Esophagus (tissue), 2 donors: ENCODE results near the gene SEH1L. TPM values are rescaled to one million over a fixed set of nuclear protein-coding genes. Genes with fewer than 3 reads are reported as not detected.

Experiments
- H3K27ac ChIP-seq, 2 donors: one replicate each; pipeline ENCODE4 v1.5.1; 2013; ENCODE audit warnings: low read depth in 2 of 2, mild to moderate bottlenecking in 2 of 2, inconsistent platforms in 1 of 2, low read length in 1 of 2, moderate library complexity in 1 of 2
- H3K27me3 ChIP-seq, 2 donors: one replicate each; pipeline ENCODE4 v1.6.1; 2013; ENCODE audit warnings: low read length in 2 of 2, control low read depth in 1 of 2, mild to moderate bottlenecking in 1 of 2; ENCODE audit not compliant: insufficient read depth in 2 of 2, control insufficient read depth in 1 of 2
- H3K36me3 ChIP-seq, 2 donors: one replicate each; pipeline ENCODE4 v1.6.1; 2013; ENCODE audit warnings: low read length in 1 of 2; ENCODE audit not compliant: control insufficient read depth in 2 of 2, insufficient read depth in 2 of 2
- H3K4me1 ChIP-seq, 2 donors: one replicate each; pipeline ENCODE4 v1.6.1; 2013; ENCODE audit warnings: low read length in 1 of 2; ENCODE audit not compliant: control insufficient read depth in 2 of 2, insufficient read depth in 2 of 2
- H3K4me3 ChIP-seq, 2 donors: one replicate each; pipeline ENCODE4 v1.5.1; 2013; ENCODE audit warnings: low read length in 2 of 2, mild to moderate bottlenecking in 2 of 2, low read depth in 1 of 2, moderate library complexity in 1 of 2
- H3K9me3 ChIP-seq, 2 donors: one replicate each; pipeline ENCODE4 v1.6.1; 2013; ENCODE audit warnings: mild to moderate bottlenecking in 2 of 2, low read depth in 1 of 2, low read length in 1 of 2, moderate library complexity in 1 of 2; ENCODE audit not compliant: control insufficient read depth in 2 of 2, insufficient read depth in 1 of 2
- WGBS, 2 donors: extraction: QIAGEN DNeasy Blood & Tissue Kit; methylation state at CpG; one replicate each; pipeline ENCODE4 v1.1.7; 2013; 5-methylcytosine and 5-hydroxymethylcytosine counted together
- polyA plus RNA-seq, 2 donors: library from polyadenylated mRNA; stranded (reverse); fragments of 200-250 nt; gene quantifications; one replicate each; pipeline ENCODE4 v1.2.3, GENCODE V29; 2013
- donor health status: healthy with polysubstance abuse.
- donor health status: Bipolar disorder and iron deficiency.

SEH1L gene
- polyA plus RNA-seq, 2 donors, result 19.3 to 20.0 TPM

DNA sequence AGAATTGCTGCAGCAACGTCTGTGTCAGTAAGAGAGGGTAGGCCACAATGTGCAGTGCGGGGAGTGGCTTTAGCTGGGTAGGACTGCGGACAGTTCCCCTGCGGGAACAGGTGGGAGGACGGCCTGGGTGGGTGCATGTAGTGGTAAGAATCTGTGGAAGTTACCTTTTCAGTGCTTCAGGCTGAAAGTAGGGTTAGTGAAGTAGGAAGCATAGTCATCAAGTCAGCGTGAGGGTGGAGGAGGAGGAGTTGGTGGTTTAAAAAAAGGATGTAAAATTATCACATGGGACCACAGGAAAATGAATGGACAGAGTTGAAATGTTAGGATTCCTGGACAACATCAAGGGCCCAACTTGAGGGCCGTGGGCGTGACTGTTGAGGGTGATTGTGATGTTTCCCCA, 56.6 kb downstream of the SEH1L start:
- no peaks in the 10 kb centered on the region for H3K27me3 ChIP-seq
- no peak overlapping the region for H3K27ac ChIP-seq
- no peak overlapping the region for H3K4me3 ChIP-seq
- WGBS, 2 donors, result 85 to 89% methylated on average over 8 of the region's 8 CpGs
- no peaks in the 10 kb centered on the region for H3K9me3 ChIP-seq
- H3K36me3 ChIP-seq, result peaks cover 0 to 8% of the 10 kb centered on the region in 2 donors
- H3K4me1 ChIP-seq, result no peaks in the 10 kb centered on the region

DNA sequence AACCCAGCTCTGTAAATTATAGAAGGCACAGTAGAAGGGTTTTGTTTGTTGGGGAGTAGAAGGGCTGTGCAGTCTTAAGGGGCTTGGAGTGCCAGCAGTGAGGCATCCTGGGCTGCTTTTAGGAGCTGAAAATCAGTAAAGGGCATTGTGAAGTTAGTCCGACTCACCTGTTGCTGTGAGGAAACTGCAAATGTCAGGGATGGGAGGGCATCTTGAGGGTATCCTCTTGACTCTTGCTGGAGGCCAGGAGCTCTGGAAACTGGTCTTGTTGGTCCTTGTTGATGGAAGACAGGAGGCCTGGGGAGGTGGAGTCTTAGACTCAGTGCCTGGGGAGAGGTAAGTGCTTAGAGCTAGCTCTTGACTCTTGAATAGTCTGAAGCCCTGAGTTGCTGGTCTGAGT, 57.5 kb downstream of the SEH1L start:
- WGBS, 2 donors, result 96 to 100% methylated on average over 1 of the region's 1 CpG
- Histone ChIP-seq H3K9me3 (no peaks in the 10 kb centered on the region), H3K4me3 (no peak overlapping the region), H3K4me1 (no peaks in the 10 kb centered on the region), H3K27ac (no peak overlapping the region), H3K27me3 (no peaks in the 10 kb centered on the region), H3K36me3 (peaks cover 0 to 8% of the 10 kb centered on the region in 2 donors)

DNA sequence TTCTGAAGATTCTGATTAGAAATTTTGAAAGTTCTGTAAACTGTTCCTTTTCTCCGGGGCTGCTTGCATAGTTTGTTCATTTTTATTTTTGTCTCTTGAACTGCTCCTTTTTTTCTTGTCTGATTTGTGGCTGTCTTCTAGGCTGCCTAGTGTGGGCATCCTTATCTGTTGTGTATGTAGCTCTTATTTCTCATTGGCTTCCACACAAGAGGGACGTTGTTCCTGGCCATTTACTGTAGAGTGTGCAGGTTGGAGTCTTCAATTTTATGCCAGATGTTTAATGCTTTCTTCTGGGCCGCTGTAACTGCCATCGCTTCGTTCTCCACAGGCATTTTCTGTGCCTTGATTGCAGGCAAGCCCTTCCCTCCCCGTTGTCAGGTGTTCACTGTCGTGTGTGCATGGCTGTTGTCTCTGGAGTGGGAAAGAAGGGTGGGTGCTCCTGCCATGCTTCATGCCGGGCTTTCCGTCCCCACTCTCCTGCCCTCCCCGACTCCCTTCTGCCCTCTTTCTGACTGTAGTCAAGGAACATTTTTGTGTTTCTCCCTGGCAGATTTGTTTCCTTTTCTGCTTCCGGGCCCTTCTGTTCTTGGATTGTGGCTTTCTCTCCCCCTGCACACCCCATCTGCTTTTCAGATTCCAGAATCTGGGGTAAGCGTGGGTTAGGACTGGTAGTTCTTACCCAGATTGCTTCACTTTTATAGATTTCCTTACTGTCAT, 58.9 kb downstream of the SEH1L start:
- WGBS, 2 donors, result 84 to 87% methylated on average over 12 of the region's 12 CpGs
- Histone ChIP-seq H3K27me3 (no peaks in the 10 kb centered on the region), H3K9me3 (no peaks in the 10 kb centered on the region), H3K4me3 (no peak overlapping the region), H3K27ac (no peak overlapping the region), H3K4me1 (no peaks in the 10 kb centered on the region), H3K36me3 (peaks cover 0 to 8% of the 10 kb centered on the region in 2 donors)

DNA sequence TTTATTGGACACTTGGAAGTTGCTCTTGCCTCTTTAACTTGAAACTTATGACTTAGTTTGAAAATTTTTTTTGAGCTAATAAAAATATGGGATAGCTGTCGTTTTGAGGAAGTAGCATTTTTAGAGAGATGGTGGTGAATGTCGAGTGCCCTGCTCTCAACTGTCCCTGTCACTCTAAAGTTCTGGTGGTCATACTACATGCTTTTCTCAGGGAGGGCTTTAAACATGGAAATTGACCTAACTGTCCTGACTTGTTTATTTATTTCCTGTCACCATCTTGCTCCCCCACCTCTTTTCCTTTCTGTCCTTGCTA, 59.4 kb downstream of the SEH1L start:
- 43 to 77% methylated on average over 2 of the region's 2 CpGs for WGBS, 2 donors
- no peaks in the 10 kb centered on the region for H3K27me3 ChIP-seq
- H3K27ac ChIP-seq, result no peak overlapping the region
- no peaks in the 10 kb centered on the region for H3K9me3 ChIP-seq
- peaks cover 0 to 8% of the 10 kb centered on the region in 2 donors for H3K36me3 ChIP-seq
- no peak overlapping the region for H3K4me3 ChIP-seq
- no peaks in the 10 kb centered on the region for H3K4me1 ChIP-seq

DNA sequence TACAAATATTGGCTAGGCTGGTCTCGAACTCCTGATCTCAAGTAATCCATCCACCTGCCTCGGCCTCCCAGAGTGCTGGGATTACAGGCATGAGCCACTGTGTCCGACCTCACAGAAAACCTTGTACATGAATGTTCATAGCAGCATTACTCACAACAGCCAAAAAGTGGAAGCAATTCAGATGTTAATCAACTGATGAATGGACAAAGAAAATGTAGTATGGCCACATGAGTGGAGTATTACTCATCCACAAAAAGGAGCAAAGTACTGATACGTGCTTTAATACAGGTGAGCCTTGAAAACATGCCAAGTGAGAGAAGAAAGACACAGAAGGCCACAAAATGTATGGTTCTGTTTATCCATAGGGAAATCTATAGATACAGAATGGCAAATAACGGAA, 63.9 kb downstream of the SEH1L start:
- no peaks in the 10 kb centered on the region for H3K4me1 ChIP-seq
- 84 to 86% methylated on average over 5 of the region's 5 CpGs for WGBS, 2 donors
- H3K36me3 ChIP-seq, result peaks cover 9 to 12% of the 10 kb centered on the region in 2 donors
- H3K4me3 ChIP-seq, result no peak overlapping the region
- no peaks in the 10 kb centered on the region for H3K9me3 ChIP-seq
- H3K27me3 ChIP-seq, result no peaks in the 10 kb centered on the region
- H3K27ac ChIP-seq, result no peak overlapping the region

DNA sequence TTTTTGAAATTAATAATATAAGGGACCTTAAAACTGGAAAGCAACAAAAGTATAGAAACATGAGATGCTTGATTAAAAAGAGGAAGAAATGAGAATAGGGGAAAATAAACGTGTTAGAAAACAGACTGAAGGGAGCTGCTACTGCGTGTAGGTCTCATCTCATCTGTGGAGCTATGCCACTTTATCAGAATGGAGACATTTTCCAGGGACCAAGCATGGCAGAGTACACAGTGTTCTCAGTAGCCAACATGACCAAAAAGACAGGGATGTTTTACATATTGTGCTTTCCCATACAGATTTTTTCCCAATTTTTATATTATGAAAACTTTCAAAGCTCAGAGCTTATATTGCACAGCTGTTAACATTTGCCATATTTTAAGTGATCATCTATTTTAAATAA, 66.4 kb downstream of the SEH1L start:
- no peaks in the 10 kb centered on the region for H3K4me1 ChIP-seq
- H3K9me3 ChIP-seq, result no peaks in the 10 kb centered on the region
- H3K27ac ChIP-seq, result no peak overlapping the region
- no peaks in the 10 kb centered on the region for H3K27me3 ChIP-seq
- H3K36me3 ChIP-seq, result peaks cover 8 to 9% of the 10 kb centered on the region in 2 donors
- no peak overlapping the region for H3K4me3 ChIP-seq
- 86 to 96% methylated on average over 2 of the region's 2 CpGs for WGBS, 2 donors

DNA sequence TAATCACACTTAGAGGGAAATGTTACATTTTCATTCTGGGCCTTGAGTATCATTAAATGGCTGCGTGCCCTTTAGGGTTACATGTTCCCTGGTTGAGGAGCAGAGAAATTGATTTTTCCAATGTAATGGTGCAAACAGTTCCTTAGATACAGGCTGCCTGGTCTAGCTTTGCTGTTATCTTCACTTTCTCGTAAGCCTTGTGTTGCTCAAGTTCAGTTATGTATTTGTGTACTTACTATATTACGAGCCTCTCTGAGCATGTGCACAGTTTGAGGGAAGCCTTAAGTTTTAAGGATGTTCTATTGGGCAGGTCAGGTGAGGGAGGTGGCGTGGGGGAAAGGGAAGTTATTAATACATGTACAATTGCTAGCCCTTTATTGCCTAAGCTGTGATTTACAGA, 67.0 kb downstream of the SEH1L start:
- 83 to 98% methylated on average over 4 of the region's 4 CpGs for WGBS, 2 donors
- Histone ChIP-seq H3K27ac (no peak overlapping the region), H3K36me3 (peaks cover 8 to 9% of the 10 kb centered on the region in 2 donors)

DNA sequence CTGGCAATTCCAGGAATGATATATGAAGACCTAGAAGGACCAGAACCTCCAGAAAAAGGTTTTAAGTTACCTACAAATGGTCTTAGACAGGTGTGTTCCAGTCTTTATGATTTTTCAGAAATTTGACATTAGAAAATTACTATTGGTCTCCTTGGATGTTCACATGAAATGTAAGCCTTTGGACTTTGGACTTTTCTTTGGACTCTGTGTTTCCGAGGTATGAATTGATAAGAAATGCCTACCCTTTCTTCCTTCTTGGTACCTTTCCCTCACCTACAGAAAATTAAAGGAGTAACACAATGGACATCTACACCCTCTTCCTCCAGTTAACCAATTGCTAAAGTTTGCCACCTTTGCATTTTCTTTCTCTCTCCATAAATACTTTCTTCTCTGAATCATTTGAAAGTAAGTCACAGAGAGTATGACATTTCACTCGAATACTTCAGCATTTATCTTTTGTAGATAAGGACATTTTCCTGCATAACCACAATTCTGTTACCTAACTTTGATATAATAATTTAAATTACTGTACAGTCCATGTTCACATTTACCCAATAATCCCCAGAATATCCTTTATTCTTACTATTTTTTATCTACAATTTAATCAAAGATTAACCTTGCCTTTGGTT, 69.5 kb downstream of the SEH1L start:
- Histone ChIP-seq H3K4me3 (no peak overlapping the region), H3K36me3 (peaks cover 8 to 9% of the 10 kb centered on the region in 2 donors), H3K27me3 (no peaks in the 10 kb centered on the region), H3K27ac (no peak overlapping the region), H3K9me3 (no peaks in the 10 kb centered on the region), H3K4me1 (no peaks in the 10 kb centered on the region)
- WGBS, 2 donors, result 70 to 90% methylated on average over 2 of the region's 2 CpGs

More for the DNA sequence above, 67.0 kb downstream of the SEH1L start:
- H3K4me3 ChIP-seq, result no peak overlapping the region
- H3K4me1 ChIP-seq, result no peaks in the 10 kb centered on the region
- H3K9me3 ChIP-seq, result no peaks in the 10 kb centered on the region
- H3K27me3 ChIP-seq, result no peaks in the 10 kb centered on the region

DNA sequence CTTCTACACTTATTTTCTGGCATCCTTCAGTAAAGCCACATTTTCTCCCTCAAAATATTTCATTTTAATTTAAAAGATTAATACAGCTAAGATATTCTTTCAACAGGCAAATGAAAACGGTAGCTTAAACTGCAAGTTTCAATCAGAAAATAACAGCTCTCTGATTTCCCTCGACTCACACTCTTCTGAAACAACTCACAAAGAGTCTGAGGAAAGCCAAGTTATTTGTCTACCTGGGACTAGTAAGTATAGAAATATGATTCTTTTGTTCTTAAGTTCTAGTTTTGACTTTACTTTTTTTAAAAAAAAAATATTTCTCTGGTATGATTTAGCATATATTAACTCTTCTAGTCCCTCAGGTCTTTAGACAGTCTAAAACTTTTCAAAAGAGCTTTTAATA, 70.6 kb downstream of the SEH1L start:
- 84 to 85% methylated on average over 2 of the region's 2 CpGs for WGBS, 2 donors
- Histone ChIP-seq H3K27me3 (no peaks in the 10 kb centered on the region), H3K4me1 (no peaks in the 10 kb centered on the region), H3K36me3 (peaks cover 4 to 6% of the 10 kb centered on the region in 2 donors), H3K27ac (no peak overlapping the region), H3K9me3 (no peaks in the 10 kb centered on the region), H3K4me3 (no peak overlapping the region)

DNA sequence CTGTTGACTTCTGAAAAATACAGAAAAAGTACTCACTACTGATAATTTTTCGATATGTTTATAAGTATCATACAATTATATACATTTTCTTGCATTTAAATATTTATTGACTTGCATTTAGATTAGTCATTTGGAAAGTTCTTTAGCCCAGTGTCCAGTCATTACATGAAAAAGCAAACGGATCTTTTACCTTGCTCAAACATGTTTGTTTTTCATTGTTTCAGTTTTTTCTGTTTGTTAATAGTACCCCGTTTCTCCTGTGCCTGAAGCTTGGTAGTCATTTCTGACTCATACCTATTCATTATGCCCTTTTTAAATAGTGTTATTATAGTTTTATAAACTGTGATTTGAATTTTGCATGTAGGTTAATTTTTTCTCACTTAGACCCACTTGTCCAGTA, 71.5 kb downstream of the SEH1L start:
- Histone ChIP-seq H3K27ac (no peak overlapping the region), H3K4me1 (no peaks in the 10 kb centered on the region), H3K27me3 (no peaks in the 10 kb centered on the region), H3K36me3 (peaks cover 3% of the 10 kb centered on the region in 2 donors), H3K4me3 (no peak overlapping the region), H3K9me3 (no peaks in the 10 kb centered on the region)
- 49 to 62% methylated on average over 3 of the region's 3 CpGs for WGBS, 2 donors
